ENCODE results near the gene EPS8L2. TPM values are rescaled to one million over a fixed set of nuclear protein-coding genes. Genes with fewer than 3 reads are reported as not detected.

The EPS8L2 gene
- total RNA-seq, 4 donors from 2014 or later = 5.6 to 31.6 (median 24.9) TPM

GRCh38 chr11:714436-714835 lies 8.4 kb downstream of the EPS8L2 start:
- Histone ChIP-seq H3K27ac (replicated peaks in 1 of 4) (no peak overlapping the region), H3K36me3 (no peaks in the 10 kb centered on the region), H3K27me3 (peaks cover 0 to 32% (median 0%) of the 10 kb centered on the region in 4 donors), H3K4me1 (peaks cover 0 to 16% (median 11%) of the 10 kb centered on the region in 4 donors), H3K4me3 (no peak overlapping the region), H3K9me3 (peaks cover 0 to 4% (median 0%) of the 10 kb centered on the region in 4 donors)
- no peak for DNase-seq (ENCODE audit: extremely low spot score)
- intact Hi-C loops (cut with DNase I) = no loop called here
- WGBS = 97% methylated on average over 6 of the region's 6 CpGs
- TF ChIP-seq CTCF (IDR thresholded peaks at IDR 0.05) (no peak), POLR2AphosphoS5 (IDR thresholded peaks at IDR 0.05) (no peak), EP300 (IDR thresholded peaks at IDR 0.05) (no peak), POLR2A (IDR thresholded peaks at IDR 0.05; ENCODE audit: low read depth) (no peak)

- intact Hi-C loops (cut with DNase I) = no loop called here
- Histone ChIP-seq H3K27me3 (peaks cover 3 to 52% (median 28%) of the 10 kb centered on the region in 4 donors), H3K9me3 (peaks cover 0 to 4% (median 0%) of the 10 kb centered on the region in 4 donors), H3K36me3 (no peaks in the 10 kb centered on the region), H3K4me1 (peaks cover 10 to 30% (median 25%) of the 10 kb centered on the region in 4 donors), H3K27ac (replicated peaks in 1 of 4) (no peak overlapping the region), H3K4me3 (no peak overlapping the region)
- no peak for DNase-seq (ENCODE audit: extremely low spot score)
- TF ChIP-seq POLR2AphosphoS5 (IDR thresholded peaks at IDR 0.05) (no peak), EP300 (IDR thresholded peaks at IDR 0.05) (no peak), POLR2A (IDR thresholded peaks at IDR 0.05; ENCODE audit: low read depth) (no peak), CTCF (IDR thresholded peaks at IDR 0.05) (no peak)
- 74% methylated on average over 32 of the region's 34 CpGs for WGBS
Measured at GRCh38 chr11:719214-720016, 13.4 kb downstream of the EPS8L2 start.

DNA sequence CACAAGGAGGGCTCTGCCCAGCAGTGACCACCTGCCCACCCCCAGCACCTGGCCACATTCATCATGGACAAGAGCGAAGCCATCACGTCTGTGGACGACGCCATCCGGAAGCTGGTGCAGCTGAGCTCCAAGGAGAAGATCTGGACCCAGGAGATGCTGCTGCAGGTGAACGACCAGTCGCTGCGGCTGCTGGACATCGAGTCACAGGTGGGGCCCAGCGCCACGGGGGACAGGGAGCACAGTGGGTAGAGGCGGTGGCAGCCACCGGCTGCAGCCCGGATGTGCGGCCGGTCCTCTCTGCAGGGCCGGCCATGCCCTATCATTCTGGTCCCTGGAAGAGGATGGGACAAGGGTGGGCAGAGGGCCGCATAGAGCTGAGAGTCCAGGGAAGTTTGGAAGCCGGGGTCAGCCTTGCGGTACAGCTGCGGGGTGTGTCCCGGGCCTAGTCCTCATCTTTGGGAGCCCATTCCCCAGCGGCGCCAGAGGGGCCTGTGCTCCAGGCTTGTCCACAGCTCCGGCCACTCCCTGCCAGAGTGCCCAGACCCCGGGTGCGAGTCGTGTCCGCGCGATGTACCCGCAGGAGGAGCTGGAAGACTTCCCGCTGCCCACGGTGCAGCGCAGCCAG lies 14.1 kb downstream of the EPS8L2 start:
- intact Hi-C loops (cut with DNase I) = no loop called here
- no peak overlapping the region for H3K27ac ChIP-seq (replicated peaks in 1 of 4)
- no peak for TF ChIP-seq CTCF (IDR thresholded peaks at IDR 0.05)
- no peak for TF ChIP-seq POLR2AphosphoS5 (IDR thresholded peaks at IDR 0.05)
- TF ChIP-seq POLR2A (IDR thresholded peaks at IDR 0.05; ENCODE audit: low read depth) = no peak
- no peak for TF ChIP-seq EP300 (IDR thresholded peaks at IDR 0.05)
- peak overlapping the region in 3 of 4 donors; percentile 24 to 45 (median 33) for H3K4me3 ChIP-seq
- WGBS = 51% methylated on average over 14 of the region's 35 CpGs
- peaks cover 3 to 59% (median 34%) of the 10 kb centered on the region in 4 donors for H3K27me3 ChIP-seq
- H3K36me3 ChIP-seq = no peaks in the 10 kb centered on the region
- no peak for DNase-seq (ENCODE audit: extremely low spot score)
- H3K4me1 ChIP-seq = peaks cover 10 to 30% (median 25%) of the 10 kb centered on the region in 4 donors
- peaks cover 0 to 3% (median 0%) of the 10 kb centered on the region in 4 donors for H3K9me3 ChIP-seq

DNA sequence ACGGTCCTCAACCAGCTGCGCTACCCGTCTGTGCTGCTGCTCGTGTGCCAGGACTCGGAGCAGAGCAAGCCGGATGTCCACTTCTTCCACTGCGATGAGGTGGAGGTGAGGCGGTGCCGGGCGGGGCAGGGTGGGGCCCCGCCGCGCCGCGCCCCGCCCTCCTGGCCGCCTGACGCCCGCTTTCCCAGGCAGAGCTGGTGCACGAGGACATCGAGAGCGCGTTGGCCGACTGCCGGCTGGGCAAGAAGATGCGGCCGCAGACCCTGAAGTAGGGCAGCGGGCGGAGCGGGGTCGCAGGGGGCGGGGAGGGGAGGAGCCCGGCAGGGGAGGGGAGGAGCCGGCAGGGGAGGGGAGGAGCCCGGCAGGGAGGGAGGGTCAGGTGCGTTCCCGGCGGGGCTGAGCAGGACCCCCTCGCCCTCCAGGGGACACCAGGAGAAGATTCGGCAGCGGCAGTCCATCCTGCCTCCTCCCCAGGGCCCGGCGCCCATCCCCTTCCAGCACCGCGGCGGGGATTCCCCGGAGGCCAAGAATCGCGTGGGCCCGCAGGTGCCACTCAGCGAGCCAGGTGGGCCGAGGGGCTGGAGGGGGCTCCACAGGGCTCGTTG lies 14.7 kb downstream of the EPS8L2 start:
- no peak for DNase-seq (ENCODE audit: extremely low spot score)
- H3K9me3 ChIP-seq = no peaks in the 10 kb centered on the region
- H3K4me1 ChIP-seq = peaks cover 14 to 35% (median 29%) of the 10 kb centered on the region in 4 donors
- intact Hi-C loops (cut with DNase I) = no loop called here
- peaks cover 4 to 65% (median 41%) of the 10 kb centered on the region in 4 donors for H3K27me3 ChIP-seq
- 5% methylated on average over 8 of the region's 53 CpGs for WGBS
- H3K27ac ChIP-seq (replicated peaks in 1 of 4) = no peak overlapping the region
- TF ChIP-seq CTCF (IDR thresholded peaks at IDR 0.05) = no peak
- TF ChIP-seq POLR2A (IDR thresholded peaks at IDR 0.05; ENCODE audit: low read depth) = no peak
- no peak for TF ChIP-seq EP300 (IDR thresholded peaks at IDR 0.05)
- no peak for TF ChIP-seq POLR2AphosphoS5 (IDR thresholded peaks at IDR 0.05)
- no peaks in the 10 kb centered on the region for H3K36me3 ChIP-seq
- H3K4me3 ChIP-seq = peak overlapping the region; percentile 24 to 45 (median 29)
